ENCODE measurements around the gene YPEL2.
"Not testable (repeated sequence)": the region's sequence is repeated elsewhere in the genome, so short reads cannot be mapped to it uniquely, and the experiment has no call there.

YPEL2 gene, protein sequence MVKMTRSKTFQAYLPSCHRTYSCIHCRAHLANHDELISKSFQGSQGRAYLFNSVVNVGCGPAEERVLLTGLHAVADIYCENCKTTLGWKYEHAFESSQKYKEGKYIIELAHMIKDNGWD

GRCh38 chr17:59331129-59331928, at the start of gene YPEL2:
TSS of gene YPEL2 (plus strand) at chr17:59331655. CDS start at chr17:59353410, 21,755 bp downstream.
- peak; percentile 89 for DNase-seq

DNA sequence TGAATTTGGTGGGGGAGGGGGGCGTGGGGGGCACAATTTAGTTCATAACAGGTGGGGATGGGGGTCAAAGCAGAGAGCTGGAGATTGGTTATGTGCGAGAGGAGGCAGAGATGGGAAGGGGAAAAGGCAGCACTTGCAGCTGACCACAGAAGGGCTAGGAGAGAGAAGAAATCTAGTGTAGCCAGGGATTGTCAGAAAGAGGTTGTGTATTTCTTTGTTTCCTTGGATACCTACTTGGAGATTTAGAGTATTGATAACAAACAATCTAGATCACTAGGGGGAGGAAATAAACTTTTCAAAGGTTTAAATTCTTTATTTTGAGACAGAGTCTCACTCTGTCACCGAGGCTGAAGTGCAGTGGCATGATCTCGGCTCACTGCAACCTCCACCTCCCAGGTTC, 47.1 kb upstream of the YPEL2 start:
- DNase-seq, result no peak

GRCh38 chr17:59287452-59287851, 44.0 kb upstream of the YPEL2 start:
- DNase-seq, result no peak

- DNase-seq, result no peak
These were observed 43.6 kb upstream of the YPEL2 start for GRCh38 chr17:59287891-59288290.

- no peak for DNase-seq
These were observed 41.5 kb upstream of the YPEL2 start for GRCh38 chr17:59289981-59290301.

DNA sequence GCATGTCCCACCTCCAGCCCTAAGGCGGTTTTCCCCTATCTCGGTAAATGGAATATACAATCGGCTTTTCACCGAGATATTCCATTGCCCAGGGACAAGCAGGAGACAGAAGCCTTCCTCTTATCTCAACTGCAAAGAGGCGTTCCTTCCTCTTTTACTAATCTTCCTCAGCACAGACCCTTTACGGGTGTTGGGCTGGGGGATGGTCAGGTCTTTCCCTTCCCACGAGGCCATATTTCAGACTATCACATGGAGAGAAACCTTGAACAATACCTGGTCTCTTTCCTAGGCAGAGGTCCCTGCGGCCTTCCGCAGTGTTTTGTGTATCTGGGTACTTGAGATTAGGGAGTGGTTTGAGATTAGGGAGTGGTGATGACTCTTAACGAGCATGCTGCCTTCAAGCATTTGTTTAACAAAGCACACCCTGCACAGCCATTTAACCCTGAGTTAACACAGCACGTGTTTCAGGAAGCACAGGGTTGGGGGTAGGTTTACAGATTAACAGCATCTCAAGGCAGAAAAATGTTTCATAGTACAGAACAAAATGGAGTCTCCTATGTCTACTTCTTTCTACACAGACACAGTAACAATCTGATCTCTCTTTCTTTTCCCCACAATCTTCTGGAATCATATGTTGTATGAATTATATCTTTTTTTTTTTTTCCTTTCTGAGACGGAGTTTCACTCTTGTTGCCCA, 41.0 kb upstream of the YPEL2 start:
- not testable (repeated sequence) for DNase-seq

GRCh38 chr17:59292174-59292523, 39.3 kb upstream of the YPEL2 start:
- DNase-seq, result no peak

GRCh38 chr17:59296190-59296589, 35.3 kb upstream of the YPEL2 start:
- no peak for DNase-seq

DNA sequence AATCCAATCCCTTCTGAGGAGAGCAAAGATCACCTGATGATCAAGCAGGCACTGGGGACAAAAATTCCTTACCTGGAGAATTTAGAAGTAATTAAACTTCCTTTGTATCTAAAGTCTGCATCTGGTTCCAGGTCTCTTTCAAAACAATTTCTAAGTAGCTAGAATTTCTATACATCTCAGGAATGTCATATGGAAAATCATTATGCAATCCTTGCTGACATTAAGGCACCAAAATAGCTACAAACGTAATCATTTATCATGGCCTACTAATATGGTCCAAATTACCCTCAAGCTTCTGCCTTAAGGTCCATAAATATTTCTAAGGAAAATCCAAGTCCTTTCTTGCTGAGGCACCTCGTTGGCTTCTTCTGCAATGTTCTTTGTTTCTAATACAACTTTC, 32.9 kb upstream of the YPEL2 start:
- DNase-seq, result no peak

DNA sequence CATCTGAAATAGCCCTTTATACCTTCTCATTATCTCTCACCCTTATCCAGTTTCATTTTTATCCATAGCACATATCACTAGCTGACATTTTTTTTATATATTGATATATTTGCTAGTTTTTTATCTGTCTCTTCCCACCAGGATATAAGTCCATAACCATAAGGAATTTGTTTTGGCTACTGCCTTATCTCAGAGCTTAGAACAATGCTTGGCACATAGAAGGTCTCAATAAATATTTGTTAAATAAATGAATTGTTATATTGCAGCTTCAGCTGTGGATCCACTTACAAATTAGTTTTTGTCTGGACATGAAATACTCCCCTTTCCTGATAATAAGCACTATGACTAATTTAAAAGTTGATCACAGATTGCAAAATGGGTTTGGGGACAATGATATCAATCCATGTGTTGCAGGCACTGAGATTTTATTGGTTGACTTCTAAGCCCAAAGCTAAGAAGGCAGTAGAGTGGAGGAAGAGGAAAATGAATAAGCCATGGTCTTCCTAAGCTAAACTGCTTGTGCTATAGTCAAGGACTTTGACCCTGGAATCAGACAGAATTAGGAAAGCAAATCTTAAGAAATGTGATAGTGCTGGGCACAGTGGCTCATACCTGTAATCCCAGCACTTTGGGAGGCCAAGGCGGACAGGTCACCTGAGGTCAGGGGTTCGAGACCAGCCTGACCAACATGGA, 31.9 kb upstream of the YPEL2 start:
- no peak for DNase-seq

GRCh38 chr17:59300941-59301340, 30.5 kb upstream of the YPEL2 start:
- DNase-seq, result no peak

- no peak for DNase-seq
These were observed 26.6 kb upstream of the YPEL2 start for GRCh38 chr17:59304811-59305210.

DNA sequence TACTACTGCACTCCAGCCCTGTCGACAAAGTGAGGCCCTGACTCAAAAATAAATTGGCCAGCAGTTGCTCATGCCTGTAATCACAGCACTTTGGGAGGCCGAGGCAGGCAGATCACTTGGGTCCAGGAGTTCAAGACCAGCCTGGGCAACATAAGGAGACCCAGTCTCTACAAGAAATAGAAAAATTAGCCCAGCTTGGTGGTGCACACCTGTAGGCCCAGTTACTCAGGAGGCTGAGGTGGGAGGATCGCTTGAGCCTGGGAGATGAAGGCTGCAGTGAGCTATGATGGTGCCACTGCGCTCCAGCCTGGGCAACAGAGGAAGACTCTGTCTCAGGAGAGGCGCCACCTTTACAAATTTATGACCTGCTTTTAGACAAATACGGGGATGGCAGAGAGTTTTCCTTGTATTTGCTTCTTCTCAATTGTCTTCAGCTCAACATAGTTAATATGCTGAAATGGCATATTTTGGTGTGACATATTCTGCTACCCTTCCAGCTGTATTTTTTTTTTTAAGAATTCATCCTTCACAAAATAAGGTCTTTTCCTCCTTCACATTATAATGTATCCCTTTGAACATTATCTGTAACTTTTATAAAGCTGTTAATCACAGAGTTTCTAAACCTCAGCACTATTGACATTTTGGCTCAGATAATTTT, 21.1 kb upstream of the YPEL2 start:
- no peak for DNase-seq

DNA sequence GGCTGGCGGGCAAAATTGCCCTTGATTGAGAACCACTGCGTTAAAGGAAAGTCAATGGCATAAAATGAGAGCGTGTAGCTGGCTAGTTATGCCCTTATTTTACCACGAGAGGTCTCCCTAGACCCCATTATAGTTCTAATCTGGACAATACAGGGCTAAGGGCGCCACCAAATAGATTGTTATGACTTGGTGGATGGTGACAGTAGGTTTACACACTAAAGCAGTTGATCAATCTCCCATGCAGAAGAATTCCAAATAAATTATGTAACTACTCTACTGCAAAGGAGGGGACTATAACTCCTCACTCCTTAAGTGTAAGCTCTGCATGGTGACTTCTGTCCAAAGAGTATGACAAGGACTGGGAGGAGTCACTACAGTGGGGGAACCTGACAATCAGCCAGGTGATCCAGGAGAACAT, 20.4 kb upstream of the YPEL2 start:
- DNase-seq, result peak; percentile 40

DNA sequence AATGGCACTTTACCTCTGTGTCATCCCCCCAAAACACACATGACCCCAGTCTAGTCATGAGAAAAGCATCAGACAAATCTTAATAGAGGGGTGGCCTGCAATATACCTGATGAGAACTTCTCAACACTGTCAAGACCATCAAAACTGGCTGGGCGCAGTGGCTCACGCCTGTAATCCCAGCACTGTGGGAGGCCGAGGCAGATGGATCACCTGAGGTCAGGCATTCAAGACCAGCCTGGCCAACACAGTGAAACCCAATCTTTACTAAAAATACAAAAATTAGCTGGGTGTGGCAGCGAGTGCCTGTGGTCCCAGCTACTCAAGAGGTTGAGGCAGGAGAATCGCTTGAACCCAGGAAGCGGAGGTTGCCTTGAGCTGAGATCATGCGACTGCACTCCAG, 19.9 kb upstream of the YPEL2 start:
- DNase-seq, result not testable (repeated sequence)

DNA sequence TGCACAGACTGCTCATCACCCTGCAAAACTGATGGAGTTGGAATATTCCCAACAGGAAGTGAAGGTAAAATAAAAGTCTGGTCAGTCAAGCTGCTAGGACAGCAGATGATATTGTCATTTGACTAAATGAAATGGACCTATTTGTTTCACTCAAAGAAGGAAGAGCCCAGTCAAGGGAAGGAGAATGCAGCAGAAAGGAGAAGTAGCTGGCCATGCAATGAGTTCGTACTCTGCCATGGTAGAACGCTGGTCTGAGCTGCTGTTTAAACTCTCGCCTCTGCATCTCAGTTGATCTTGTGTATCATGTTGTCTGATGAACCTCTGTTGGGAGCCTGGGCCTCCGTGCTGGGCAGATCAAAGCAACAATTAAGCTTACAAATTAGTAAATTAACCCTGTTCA, 15.6 kb upstream of the YPEL2 start:
- DNase-seq, result no peak

- DNase-seq, result no peak
These were observed 4.1 kb upstream of the YPEL2 start for GRCh38 chr17:59327121-59327980.

GRCh38 chr17:59327981-59328290, 3.5 kb upstream of the YPEL2 start:
- DNase-seq, result no peak

DNA sequence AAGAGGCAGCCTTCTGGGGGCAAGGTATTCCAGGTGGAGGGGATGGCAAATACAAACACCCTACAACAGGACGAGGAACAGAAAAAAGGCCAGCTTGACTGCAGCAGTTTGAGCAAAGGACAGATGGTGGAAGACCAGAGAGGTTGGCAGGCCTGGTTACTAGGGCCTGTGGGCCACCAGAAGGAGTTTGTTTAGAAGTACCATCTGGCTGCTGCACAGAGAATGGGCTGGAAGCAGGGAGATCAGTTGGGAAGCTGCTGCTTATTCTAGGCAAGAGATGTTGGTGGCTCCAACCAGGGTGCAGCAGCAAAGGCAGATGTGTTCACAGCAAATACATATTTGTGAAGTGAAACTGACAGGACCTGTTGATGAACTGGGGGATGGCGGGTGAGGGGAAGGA, 2.9 kb upstream of the YPEL2 start:
- no peak for DNase-seq

- DNase-seq, result peak; percentile 37
These were observed 2.0 kb upstream of the YPEL2 start for GRCh38 chr17:59329176-59330052.

All from activated gamma-delta T cell treated with Interleukin-2 at 50 U/mL for 16 hours (primary cell).